ENCODE measurements around the gene GNS. TPM values are rescaled to one million over a fixed set of nuclear protein-coding genes. Genes with fewer than 3 reads are reported as not detected.

Gene GNS
- total RNA-seq, 1 experiment from 2014 or later = 71.5 TPM

- no peak for DNase-seq (ENCODE audit: low read depth)
Observed at GRCh38 chr12:64737539-64737938, 21.7 kb downstream of the GNS start.

- DNase-seq (ENCODE audit: low read depth) = no peak
Observed at GRCh38 chr12:64736771-64737170, 22.4 kb downstream of the GNS start.

- no peak for DNase-seq (ENCODE audit: low read depth)
Observed at GRCh38 chr12:64735442-64735841, 23.8 kb downstream of the GNS start.

GRCh38 chr12:64733857-64734256 is 25.3 kb downstream of the GNS start:
- DNase-seq (ENCODE audit: low read depth) = peak; percentile 94

- DNase-seq (ENCODE audit: low read depth) = no peak
Observed at GRCh38 chr12:64731683-64732082, 27.5 kb downstream of the GNS start.

- DNase-seq (ENCODE audit: low read depth) = no peak
Observed at GRCh38 chr12:64730588-64730969, 28.6 kb downstream of the GNS start.

- no peak for DNase-seq (ENCODE audit: low read depth)
Observed at GRCh38 chr12:64729909-64730587, 29.2 kb downstream of the GNS start.

- no peak for DNase-seq (ENCODE audit: low read depth)
Observed at GRCh38 chr12:64724201-64724745, 34.9 kb downstream of the GNS start.

- DNase-seq (ENCODE audit: low read depth) = no peak
Observed at GRCh38 chr12:64723630-64724029, 35.6 kb downstream of the GNS start.

- DNase-seq (ENCODE audit: low read depth) = no peak
Observed at GRCh38 chr12:64722835-64723234, 36.4 kb downstream of the GNS start.

GRCh38 chr12:64720884-64721283 is 38.3 kb downstream of the GNS start:
- no peak for DNase-seq (ENCODE audit: low read depth)

- DNase-seq (ENCODE audit: low read depth) = no peak
Observed at GRCh38 chr12:64718649-64719048, 40.6 kb downstream of the GNS start.

GRCh38 chr12:64716839-64717455 is 42.3 kb downstream of the GNS start:
- DNase-seq (ENCODE audit: low read depth) = no peak

- DNase-seq (ENCODE audit: low read depth) = no peak
Observed at GRCh38 chr12:64716371-64716770, 42.8 kb downstream of the GNS start.

- DNase-seq (ENCODE audit: low read depth) = no peak
Observed at GRCh38 chr12:64714551-64714968, 44.6 kb downstream of the GNS start.

- DNase-seq (ENCODE audit: low read depth) = no peak
Observed at GRCh38 chr12:64713376-64713775, 45.8 kb downstream of the GNS start.

GRCh38 chr12:64709429-64709828 is 49.8 kb downstream of the GNS start:
- no peak for DNase-seq (ENCODE audit: low read depth)

- no peak for DNase-seq (ENCODE audit: low read depth)
Observed at GRCh38 chr12:64707926-64708325, 51.3 kb downstream of the GNS start.

- no peak for DNase-seq (ENCODE audit: low read depth)
Observed at GRCh38 chr12:64707362-64707761, 51.8 kb downstream of the GNS start.

- no peak for DNase-seq (ENCODE audit: low read depth)
Observed at GRCh38 chr12:64706857-64707256, 52.3 kb downstream of the GNS start.

GRCh38 chr12:64706306-64706705 is 52.9 kb downstream of the GNS start:
- no peak for DNase-seq (ENCODE audit: low read depth)

GRCh38 chr12:64701283-64701682 is 57.9 kb downstream of the GNS start:
- DNase-seq (ENCODE audit: low read depth) = no peak

- no peak for DNase-seq (ENCODE audit: low read depth)
Observed at GRCh38 chr12:64700532-64700931, 58.7 kb downstream of the GNS start.
